ENCODE results near the gene SLC27A2. TPM values are rescaled to one million over a fixed set of nuclear protein-coding genes. Genes with fewer than 3 reads are reported as not detected.

Gene SLC27A2
- total RNA-seq, 1 donor from 2014 or later = 29.2 TPM

DNA sequence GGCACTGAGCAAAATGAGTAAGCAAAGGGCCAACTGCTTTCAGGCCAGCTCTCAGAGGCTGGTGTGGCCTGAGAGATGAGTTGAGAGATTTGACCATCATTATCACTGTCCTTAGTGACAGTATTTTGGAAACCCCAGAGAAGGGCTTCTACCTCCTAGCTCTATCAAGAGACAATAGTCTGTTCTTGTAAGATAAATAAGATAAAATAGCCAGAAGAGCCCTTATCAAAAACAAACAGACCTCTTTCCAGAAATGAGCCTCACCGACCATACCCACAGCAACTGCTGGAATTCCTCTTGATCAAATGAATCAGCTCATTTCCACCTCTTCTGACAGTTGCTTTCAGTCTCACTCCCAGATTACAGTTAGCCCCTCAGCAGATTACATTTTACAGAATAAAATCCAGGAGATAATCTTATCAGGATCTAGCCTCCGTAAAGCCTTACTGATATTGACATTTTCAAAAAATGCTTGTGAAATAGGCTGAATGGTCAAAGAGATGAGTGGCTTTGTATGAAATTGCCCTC is 79.0 kb downstream of the SLC27A2 start:
- intact Hi-C loops (cut with micrococcal nuclease) = loop anchor here (2.0 to 10.0 kb wide), 4 partner anchors 56 to 126 kb away; partner anchors contain the start of gene SLC27A2

DNA sequence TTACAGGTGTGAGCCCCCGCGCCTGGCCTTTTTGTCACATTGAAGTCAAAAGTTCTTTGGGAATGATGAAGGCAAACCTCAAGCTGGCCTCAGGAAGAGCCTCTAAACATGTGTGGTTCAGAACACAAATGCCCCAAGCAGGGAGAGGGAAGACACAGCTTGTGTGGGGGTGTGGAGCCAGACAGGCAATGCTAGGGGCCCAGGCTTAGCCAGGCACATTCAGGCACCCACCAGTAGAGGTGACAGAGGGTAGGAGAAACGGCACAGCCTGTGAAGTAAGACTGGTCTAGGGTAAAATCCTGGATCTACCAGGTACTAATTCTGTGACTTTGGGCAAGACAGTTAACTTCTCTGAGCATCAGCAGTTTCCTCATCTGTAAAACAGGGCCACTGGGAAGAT is 80.0 kb downstream of the SLC27A2 start:
- intact Hi-C loops (cut with micrococcal nuclease) = loop anchor here (1.0 to 10.0 kb wide), 5 partner anchors 15 to 127 kb away; partner anchors contain the start of gene SLC27A2

GRCh38 chr15:50262533-50262932 is 80.5 kb downstream of the SLC27A2 start:
- intact Hi-C loops (cut with micrococcal nuclease) = loop anchor here (1.0 to 10.0 kb wide), 4 partner anchors 15 to 128 kb away; partner anchors contain the start of gene SLC27A2

- intact Hi-C loops (cut with micrococcal nuclease) = loop anchor here (10.0 kb wide), 1 partner anchor 131 kb away; no protein-coding TSS in a partner anchor
These were observed 83.6 kb downstream of the SLC27A2 start, which contains the start of gene HDC for GRCh38 chr15:50265620-50266019. Gene HDC (minus strand): TSS chr15:50265726. CDS start chr15:50265623, 103 bp downstream.

- intact Hi-C loops (cut with micrococcal nuclease) = loop anchor here (10.0 kb wide), 1 partner anchor 133 kb away; no protein-coding TSS in a partner anchor
These were observed 85.6 kb downstream of the SLC27A2 start for GRCh38 chr15:50267577-50267976.

DNA sequence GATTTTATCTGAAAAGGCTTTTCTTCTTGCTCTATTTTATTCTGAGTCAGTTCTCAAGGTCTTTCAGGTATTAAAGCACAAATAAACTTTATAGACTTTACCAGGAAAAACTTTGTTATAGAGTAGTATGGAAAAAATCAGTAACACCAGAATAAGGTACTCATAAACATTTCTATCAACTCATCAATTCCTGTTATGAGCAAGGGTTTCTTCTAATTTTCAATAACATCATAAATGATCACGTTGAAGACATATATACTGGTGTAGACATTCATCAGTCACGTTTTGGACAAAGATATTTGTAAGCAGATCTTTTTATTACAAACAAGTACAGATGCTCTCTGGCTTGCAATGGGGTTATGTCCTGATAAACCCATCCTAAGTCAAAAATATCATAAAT is 93.1 kb downstream of the SLC27A2 start:
- intact Hi-C loops (cut with micrococcal nuclease) = no loop called here

- intact Hi-C loops (cut with micrococcal nuclease) = no loop called here
These were observed 93.9 kb downstream of the SLC27A2 start for GRCh38 chr15:50275908-50276307.

DNA sequence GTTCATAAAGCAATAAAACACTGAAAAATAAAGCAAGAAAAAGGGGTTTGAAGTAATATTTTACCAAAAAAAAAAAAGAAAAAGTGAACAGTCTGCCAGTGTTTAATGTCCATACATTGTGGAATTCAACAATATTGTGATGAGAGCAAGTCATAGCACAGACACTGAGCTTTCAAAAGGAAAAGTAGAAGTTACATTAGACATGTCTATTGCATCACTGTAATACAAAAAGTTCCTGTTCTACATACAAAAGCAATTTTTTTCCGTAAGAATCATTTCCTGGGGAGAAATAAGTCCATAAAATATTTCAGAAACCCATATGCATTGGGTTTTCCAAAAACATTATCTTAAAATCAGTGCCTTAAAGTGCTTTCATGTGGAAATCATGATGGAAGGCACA is 95.4 kb downstream of the SLC27A2 start:
- intact Hi-C loops (cut with micrococcal nuclease) = no loop called here

- intact Hi-C loops (cut with micrococcal nuclease) = no loop called here
These were observed 96.5 kb downstream of the SLC27A2 start for GRCh38 chr15:50278496-50278895.

DNA sequence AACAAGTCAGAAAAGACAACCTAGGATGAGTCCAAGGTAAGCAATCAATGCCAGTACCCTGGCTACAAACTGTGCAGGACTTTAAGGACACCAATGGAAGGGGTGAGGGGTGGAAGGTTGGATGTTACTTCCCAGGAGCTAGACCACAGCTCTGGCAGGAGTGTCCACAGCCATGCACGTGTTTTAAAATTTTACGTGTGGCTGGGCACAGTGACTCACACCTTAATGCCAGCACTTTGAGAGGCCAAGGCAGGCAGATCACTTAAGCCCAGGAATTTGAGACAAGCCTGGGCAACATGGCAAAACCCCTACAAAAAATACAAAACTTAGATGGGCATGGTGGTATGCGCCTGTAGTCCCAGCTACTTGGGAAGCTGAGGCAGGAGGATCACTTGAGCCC is 98.3 kb downstream of the SLC27A2 start:
- intact Hi-C loops (cut with micrococcal nuclease) = no loop called here

- intact Hi-C loops (cut with micrococcal nuclease) = no loop called here
These were observed 99.4 kb downstream of the SLC27A2 start for GRCh38 chr15:50281427-50281826.

Other genes with a start within 250 kb of the SLC27A2 start
- gene ATP8B4, start 63.0 kb upstream of the SLC27A2 start, total RNA-seq = 22.5 and 26.1 TPM in 2 replicates
- gene HDC, start 83.5 kb downstream of the SLC27A2 start, total RNA-seq = 0.32 and 0.45 TPM in 2 replicates
- 39.1 and 40.8 TPM in 2 replicates for gene GABPB1, start 173.0 kb downstream of the SLC27A2 start, total RNA-seq
- gene USP8, start 242.2 kb downstream of the SLC27A2 start, total RNA-seq = 51.6 and 57.3 TPM in 2 replicates

All from T-helper 2 cell treated with Interferon-gamma antibody and Interleukin-4, amounts not matched to agents 100 ng/mL and 5 ng/mL, for 36 hours (primary cell).